ENCODE measurements around the gene APOL3.

DNA sequence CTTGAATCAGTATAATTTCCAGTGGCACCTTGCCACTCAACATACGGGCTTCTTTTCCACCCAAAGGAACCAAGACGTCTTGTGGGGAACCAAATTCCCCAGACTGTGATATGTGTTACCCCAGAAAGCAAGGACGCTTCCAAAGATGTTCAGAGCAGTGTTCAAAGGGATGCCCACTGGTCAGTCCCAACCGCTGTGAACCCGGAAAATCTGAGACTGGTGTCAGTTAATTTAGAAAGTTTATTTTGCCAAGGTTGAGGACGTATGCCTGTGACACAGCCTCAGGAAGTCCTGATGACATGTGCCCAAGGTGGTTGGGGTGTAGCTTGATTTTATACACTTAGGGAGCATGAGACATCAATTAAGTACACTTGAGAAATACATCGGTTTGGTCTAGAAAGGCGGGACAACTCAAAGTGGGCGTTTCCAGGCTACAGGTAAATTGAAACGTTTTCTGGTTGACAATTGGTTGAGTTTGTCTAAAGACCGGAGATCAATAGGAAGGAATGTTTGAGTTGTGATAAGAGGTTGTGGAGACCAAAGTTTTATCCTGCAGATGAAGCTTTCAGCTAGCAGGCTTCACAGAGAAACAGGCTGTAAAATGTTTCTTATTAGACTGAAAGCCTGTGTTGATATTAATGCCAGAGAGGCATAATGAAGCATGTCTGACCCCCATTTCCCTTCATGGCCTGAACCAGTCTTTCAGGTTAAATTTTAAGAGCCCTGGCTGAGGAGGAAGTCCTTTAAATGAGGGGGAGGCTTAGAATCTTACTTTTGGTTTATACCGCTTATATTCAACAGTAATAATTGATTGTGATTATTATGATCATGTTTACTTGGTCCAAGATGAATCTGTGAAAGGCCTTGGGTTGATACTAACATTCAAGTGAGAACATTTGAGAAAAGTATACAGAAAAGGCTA, 6.8 kb downstream of the APOL3 start:
- no peak for TF ChIP-seq GATA2 (IDR thresholded peaks at IDR 0.05; ENCODE audit: low read depth, low read length)
- no peak for TF ChIP-seq GATA3 (IDR thresholded peaks at IDR 0.05; ENCODE audit: low read depth, low read length)

Measured in SH-SY5Y (cell line).